K562 (cell line): ENCODE results near the gene MRPS6. TPM values are rescaled to one million over a fixed set of nuclear protein-coding genes. Genes with fewer than 3 reads are reported as not detected.

ENCODE experiments used
- ATAC-seq: fragments of 200-7000 bp; cut with Tn5 transposase; 3 replicates; pipeline ENCODE4 v1.9.1; 2020; ENCODE audit warnings: moderate library complexity
- BruUV-seq: library from RNA; stranded (reverse); fragments of 400-500 nt; replicated peaks from 2 replicates; lab custom pipeline; 2021; lab: Mats Ljungman, UMichigan
- CTCF ChIA-PET: fragments of 300-600 bp; formaldehyde crosslinking; extraction: SDS; loops from one replicate; lab custom pipeline; 2021; ENCODE audit warnings: low intra/inter-chr PET ratio; lab: Yijun Ruan, JAX
- POLR2A ChIA-PET: fragments of 300-600, 350-650 bp; sonication (Branson Sonifier 250); formaldehyde crosslinking; extraction: SDS; loops from one replicate; lab custom pipeline; 2021; ENCODE audit warnings: antibody characterized with exemption, inconsistent platforms; lab: Yijun Ruan, JAX
- DNase-seq, 4 experiments: peaks; one replicate each; pipeline versions ENCODE4 v3.0.0 to v3.0.0-alpha.2; 2011 to 2018; ENCODE audit warnings: low spot score in 3 of 4, mixed read lengths in 3 of 4; ENCODE audit errors: extremely low read depth in 1 of 4
- FAIRE-seq: peaks from 2 replicates; lab custom pipeline; 2011; peaks lifted over from hg19 to GRCh38; lab: Jason Lieb, UNC
- H2AFZ ChIP-seq: 2 replicates; pipeline ENCODE4 v1.6.0; 2011; ENCODE audit warnings: low read depth, low read length, control low read depth, inconsistent platforms
- H3K27ac ChIP-seq: fragments of 200-600 bp; 3 replicates; pipeline ENCODE4 v1.8.0; 2011; ENCODE audit warnings: low read depth, mild to moderate bottlenecking, control low read depth, inconsistent platforms, low read length, moderate library complexity, mixed read lengths; ENCODE audit errors: extremely low read depth
- H3K27me3 ChIP-seq, 2 experiments: fragments of 300-600 bp in 1 of 2; 2 replicates in 1 of 2; 3 replicates in 1 of 2; pipeline versions ENCODE4 v1.6.0 to v1.8.0; 2011; ENCODE audit warnings: inconsistent platforms in 2 of 2, low read length in 2 of 2, mild to moderate bottlenecking in 1 of 2, mixed read lengths in 1 of 2, moderate library complexity in 1 of 2; ENCODE audit not compliant: control insufficient read depth in 2 of 2, insufficient read depth in 2 of 2
- H3K36me3 ChIP-seq: fragments of 300-600 bp; 3 replicates; pipeline ENCODE4 v1.8.0; 2011; ENCODE audit warnings: mild to moderate bottlenecking, low read length, inconsistent platforms; ENCODE audit not compliant: control insufficient read depth, insufficient read depth
- H3K4me1 ChIP-seq, 2 experiments: fragments of 200-600 bp in 1 of 2; replicated peaks in 1 of 2; 2 replicates in 1 of 2; 3 replicates in 1 of 2; pipeline versions ENCODE4 v1.5.1 to v1.8.0; 2011; ENCODE audit warnings: inconsistent platforms in 2 of 2, low read length in 2 of 2, mild to moderate bottlenecking in 1 of 2, mixed read lengths in 1 of 2, moderate library complexity in 1 of 2; ENCODE audit not compliant: control insufficient read depth in 2 of 2, insufficient read depth in 2 of 2
- H3K4me2 ChIP-seq: 2 replicates; pipeline ENCODE4 v1.6.1; 2011; ENCODE audit warnings: low read length, control low read depth, inconsistent platforms, mixed read lengths; ENCODE audit not compliant: insufficient read depth
- H3K4me3 ChIP-seq: fragments of 200-600 bp; sonication (generic), shearing (Covaris generic); 2 replicates; pipeline ENCODE4 v1.5.1; 2016; ENCODE audit warnings: control low read depth, inconsistent platforms
- H3K79me2 ChIP-seq: fragments of 200-600 bp; 3 replicates; pipeline ENCODE4 v1.8.0; 2011; ENCODE audit warnings: low read length, inconsistent platforms; ENCODE audit not compliant: control insufficient read depth, insufficient read depth
- H3K9ac ChIP-seq, 2 experiments: 2 replicates each; pipeline versions ENCODE4 v1.6.0 to v1.6.1; 2011; ENCODE audit warnings: low read depth in 2 of 2, low read length in 2 of 2, control low read depth in 1 of 2, inconsistent platforms in 1 of 2, mild to moderate bottlenecking in 1 of 2, mixed read lengths in 1 of 2; ENCODE audit not compliant: insufficient read depth in 1 of 2
- H3K9me1 ChIP-seq: one replicate; pipeline ENCODE4 v1.6.0; 2011; ENCODE audit warnings: inconsistent platforms, mild to moderate bottlenecking, low read length, moderate library complexity; ENCODE audit not compliant: control insufficient read depth, insufficient read depth
- H3K9me3 ChIP-seq: replicated peaks from 2 replicates; pipeline ENCODE4 v1.5.1; 2011; ENCODE audit warnings: low read depth, low read length, inconsistent platforms; ENCODE audit not compliant: control insufficient read depth, insufficient read depth
- H4K20me1 ChIP-seq: replicated peaks from 2 replicates; pipeline ENCODE4 v1.6.1; 2011; ENCODE audit warnings: low read length, inconsistent platforms, mixed read lengths; ENCODE audit not compliant: control insufficient read depth, insufficient read depth
- ATF1 ChIP-seq, 2 experiments: fragments of 450-650 bp in 1 of 2; IDR thresholded peaks; 2 replicates each; pipeline ENCODE4 v1.6.1; 2016; ENCODE audit warnings: missing compliant biosample characterization in 1 of 2, missing genetic modification characterization in 1 of 2
- E2F3 ChIP-seq: fragments of 250-450 bp; sonication (Bioruptor Pico); IDR thresholded peaks from 2 replicates; pipeline ENCODE4 v1.4.0; 2020; ENCODE audit warnings: mild to moderate bottlenecking
- FOXA3 ChIP-seq, 2 experiments: fragments of 450-650 bp in 1 of 2; sonication (generic) in 1 of 2; formaldehyde crosslinking; IDR thresholded peaks in 1 of 2; conservative IDR thresholded peaks in 1 of 2; 2 replicates each; pipeline versions ENCODE4 v1.4.0 to v1.8.0; 2020 to 2022; ENCODE audit warnings: mild to moderate bottlenecking in 2 of 2, missing genetic modification reagents in 1 of 2
- HDAC3 ChIP-seq: fragments of 450-650 bp; IDR thresholded peaks from 2 replicates; pipeline ENCODE4 v1.6.1; 2018; ENCODE audit warnings: borderline replicate concordance, mild to moderate bottlenecking, moderate library complexity; ENCODE audit not compliant: partially characterized antibody
- PURB ChIP-seq: sonication (generic); formaldehyde crosslinking; IDR thresholded peaks from 2 replicates; pipeline ENCODE4 v1.9.0; 2021; ENCODE audit warnings: low read depth, mild to moderate bottlenecking, missing genetic modification reagents
- ZNF384 ChIP-seq: IDR thresholded peaks from 2 replicates; pipeline ENCODE4 v1.6.1; 2012; ENCODE audit warnings: low read depth, low read length, improper control_type of control experiment
- ZNF431 ChIP-seq: sonication (generic); formaldehyde crosslinking; IDR thresholded peaks from 2 replicates; pipeline ENCODE4 v1.8.0; 2022; ENCODE audit warnings: mild to moderate bottlenecking, missing genetic modification reagents
- ZNF696 ChIP-seq: fragments of 250-450 bp; sonication (Bioruptor Pico); conservative IDR thresholded peaks from 2 replicates; pipeline ENCODE4 v1.4.0; 2020; ENCODE audit warnings: mild to moderate bottlenecking, moderate library complexity
- WGBS: fragments of 100-300 bp; shearing (Covaris generic); methylation state at CpG from one replicate; pipeline ENCODE4 v1.1.6; 2016; ENCODE audit warnings: low coverage, mixed read lengths; ENCODE audit not compliant: insufficient coverage; ENCODE audit errors: missing lambda C conversion rate; 5-methylcytosine and 5-hydroxymethylcytosine counted together
- in situ Hi-C: fragments of 300-500 bp; cut with MboI; formaldehyde crosslinking; loops from 4 replicates; pipeline ENCODE4 v1.15.0; 2018; ENCODE audit warnings: inconsistent platforms, mixed read lengths
- intact Hi-C: fragments of 100-400 bp; cut with micrococcal nuclease; formaldehyde crosslinking; loops from 2 replicates; pipeline ENCODE4 v1.14.2; 2022
- polyA plus RNA-seq, 8 experiments: library from polyadenylated mRNA; depleted of rRNA in 4 of 8; stranded (reverse) in 5 of 8; unstranded in 3 of 8; fragments of >200 nt; fragmentation: Nextera tagmentation in 2 of 8; fragmentation: Illumina TruSeq in 1 of 8; extraction: Ambion mirVana in 2 of 8; extraction: Trizol in 1 of 8; gene quantifications; 2 replicates each; pipeline versions ENCODE4 v1.2.1 to v1.2.3, GENCODE V29; 2011 to 2014; ENCODE audit warnings: inconsistent platforms in 1 of 8, missing spikeins in 1 of 8
- total RNA-seq, 7 experiments: library from RNA; depleted of rRNA in 6 of 7; stranded (reverse); fragments of >200 nt in 6 of 7; fragmentation: Illumina TruSeq in 2 of 7; extraction: Trizol in 2 of 7; gene quantifications; 2 replicates each; pipeline versions ENCODE4 v1.2.1 to v1.2.3, GENCODE V29; 2011 to 2021; ENCODE audit warnings: low replicate concordance in 1 of 7
- TF ChIP-seq, protein P1 (sequence below): fragments of 150-350 bp; IDR thresholded peaks from 2 replicates; pipeline ENCODE4 v1.6.1; 2014; ENCODE audit warnings: low read depth, mild to moderate bottlenecking, low read length, borderline replicate concordance

MRPS6 gene
- total and polyA plus RNA-seq, 9 of the 15 experiments (the other 6 are each of a cell fraction or from before 2014, with no cell fraction given), result 26.1 to 72.0 (median 39.3) TPM

DNA sequence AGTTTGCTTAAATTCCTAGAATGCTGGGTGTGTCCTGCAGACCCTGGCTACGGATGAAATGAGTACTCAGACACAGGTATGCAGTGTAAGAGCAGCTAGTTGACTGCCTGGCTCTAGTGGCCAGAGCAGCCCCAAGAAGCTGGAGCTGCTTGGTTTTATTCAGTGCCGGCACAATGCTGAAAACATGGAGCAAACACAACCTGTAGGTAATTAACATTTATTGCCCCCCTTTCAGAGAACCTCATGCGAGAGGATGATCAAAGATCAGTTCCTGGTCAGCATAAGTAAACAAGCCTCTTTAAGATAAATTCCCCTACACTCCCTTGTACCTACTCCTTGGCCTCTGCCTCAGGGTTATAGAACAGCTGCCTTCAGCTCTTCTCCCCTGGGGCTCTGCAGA lies 43.2 kb downstream of the MRPS6 start:
- ChIA-PET CTCF (no interaction called here), POLR2A (interaction anchor here (0.7 kb wide), 1 partner anchor 108 kb away, joined by 5 read pairs; no protein-coding TSS in a partner anchor)
- H3K36me3 ChIP-seq, result peaks cover 4% of the 10 kb centered on the region; the same call in 1 of the 3 replicates
- 65% methylated on average over 3 of the region's 3 CpGs for WGBS
- in situ Hi-C loops, result no loop called here
- no peak overlapping the region for H3K4me3 ChIP-seq
- DNase-seq (no peak), ATAC-seq (no peak), FAIRE-seq (no peak)
- peaks cover 0 to 32% of the 10 kb centered on the region in 2 experiments; a peak in 3 of 5 replicates for H3K4me1 ChIP-seq
- peaks cover 40% of the 10 kb centered on the region for H3K79me2 ChIP-seq
- H4K20me1 ChIP-seq, result no peaks in the 10 kb centered on the region
- TF ChIP-seq FOXA3 (CRISPR knock-in tag; conservative IDR thresholded peaks at IDR 0.05 in 1 of 2, IDR thresholded peaks at IDR 0.05 in 1 of 2), result 0 out of 4 replicates have a peak, but pooled peaks of 1 of the 2 experiments have one; percentile 17
- no peak for TF ChIP-seq E2F3 (CRISPR knock-in tag)
- TF ChIP-seq, protein P1, sequence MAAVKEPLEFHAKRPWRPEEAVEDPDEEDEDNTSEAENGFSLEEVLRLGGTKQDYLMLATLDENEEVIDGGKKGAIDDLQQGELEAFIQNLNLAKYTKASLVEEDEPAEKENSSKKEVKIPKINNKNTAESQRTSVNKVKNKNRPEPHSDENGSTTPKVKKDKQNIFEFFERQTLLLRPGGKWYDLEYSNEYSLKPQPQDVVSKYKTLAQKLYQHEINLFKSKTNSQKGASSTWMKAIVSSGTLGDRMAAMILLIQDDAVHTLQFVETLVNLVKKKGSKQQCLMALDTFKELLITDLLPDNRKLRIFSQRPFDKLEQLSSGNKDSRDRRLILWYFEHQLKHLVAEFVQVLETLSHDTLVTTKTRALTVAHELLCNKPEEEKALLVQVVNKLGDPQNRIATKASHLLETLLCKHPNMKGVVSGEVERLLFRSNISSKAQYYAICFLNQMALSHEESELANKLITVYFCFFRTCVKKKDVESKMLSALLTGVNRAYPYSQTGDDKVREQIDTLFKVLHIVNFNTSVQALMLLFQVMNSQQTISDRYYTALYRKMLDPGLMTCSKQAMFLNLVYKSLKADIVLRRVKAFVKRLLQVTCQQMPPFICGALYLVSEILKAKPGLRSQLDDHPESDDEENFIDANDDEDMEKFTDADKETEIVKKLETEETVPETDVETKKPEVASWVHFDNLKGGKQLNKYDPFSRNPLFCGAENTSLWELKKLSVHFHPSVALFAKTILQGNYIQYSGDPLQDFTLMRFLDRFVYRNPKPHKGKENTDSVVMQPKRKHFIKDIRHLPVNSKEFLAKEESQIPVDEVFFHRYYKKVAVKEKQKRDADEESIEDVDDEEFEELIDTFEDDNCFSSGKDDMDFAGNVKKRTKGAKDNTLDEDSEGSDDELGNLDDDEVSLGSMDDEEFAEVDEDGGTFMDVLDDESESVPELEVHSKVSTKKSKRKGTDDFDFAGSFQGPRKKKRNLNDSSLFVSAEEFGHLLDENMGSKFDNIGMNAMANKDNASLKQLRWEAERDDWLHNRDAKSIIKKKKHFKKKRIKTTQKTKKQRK, result no peak
- TF ChIP-seq ZNF384, result no peak
- no peak for TF ChIP-seq HDAC3
- TF ChIP-seq ZNF696, result no peak
- no peak for TF ChIP-seq ZNF431
- no peak for TF ChIP-seq PURB (CRISPR knock-in tag)
- no peak for TF ChIP-seq ATF1 (CRISPR knock-in tag; IDR thresholded peaks at IDR 0.05)
- TF ChIP-seq ATF1 (tag; IDR thresholded peaks at IDR 0.05), result no peak
- H3K9me1 ChIP-seq, result no peaks in the 10 kb centered on the region
- H3K27ac ChIP-seq, result no peak overlapping the region
- no peaks in the 10 kb centered on the region for H3K27me3 ChIP-seq
- H3K9me3 ChIP-seq, result no peaks in the 10 kb centered on the region
- H3K9ac ChIP-seq, result no peak overlapping the region
- intact Hi-C loops, result no loop called here
- no TSS peak for BruUV-seq
- no peak overlapping the region for H3K4me2 ChIP-seq
- no peak overlapping the region for H2AFZ ChIP-seq
